SK-N-SH (cell line): ENCODE measurements around the gene MCF2L2. TPM values are rescaled to one million over a fixed set of nuclear protein-coding genes. Genes with fewer than 3 reads are reported as not detected.

ENCODE experiments used
- CTCF ChIA-PET: fragments of 300-600, 350-600 bp; formaldehyde crosslinking; extraction: SDS; loops from one replicate; lab custom pipeline; 2021; lab: Yijun Ruan, JAX
- POLR2A ChIA-PET: fragments of 350-600 bp; sonication (Branson Sonifier 250); formaldehyde crosslinking; extraction: SDS; loops from one replicate; lab custom pipeline; 2020; ENCODE audit warnings: antibody characterized with exemption, inconsistent platforms; lab: Yijun Ruan, JAX
- DNase-seq: peaks from one replicate; pipeline ENCODE4 v3.0.0; 2012
- H2AFZ ChIP-seq: fragments of 200-600 bp; sonication (generic); 2 replicates; pipeline ENCODE4 v1.8.1; 2016; ENCODE audit warnings: antibody characterized with exemption, mild to moderate bottlenecking, low read depth
- H3F3A ChIP-seq: fragments of 200-600 bp; sonication (generic); replicated peaks from 2 replicates; pipeline ENCODE3; 2016; ENCODE audit warnings: antibody characterized with exemption, mild to moderate bottlenecking; ENCODE audit not compliant: insufficient read depth
- H3K27ac ChIP-seq, 2 experiments: fragments of 200-500 bp in 1 of 2; fragments of 200-600 bp in 1 of 2; sonication (Bioruptor generic) in 1 of 2; sonication (generic), shearing (Covaris generic) in 1 of 2; 2 replicates each; pipeline versions ENCODE4 v1.5.1 to v1.6.1; 2014 to 2016; ENCODE audit warnings: low read depth in 2 of 2, inconsistent platforms in 1 of 2, low read length in 1 of 2, mild to moderate bottlenecking in 1 of 2, mixed read lengths in 1 of 2
- H3K27me3 ChIP-seq: fragments of 200-600 bp; sonication (generic), shearing (Covaris generic); 2 replicates; pipeline ENCODE4 v1.6.1; 2016; ENCODE audit warnings: mixed run types; ENCODE audit not compliant: insufficient read depth
- H3K36me3 ChIP-seq, 2 experiments: fragments of 200-500 bp in 1 of 2; fragments of 200-600 bp in 1 of 2; sonication (Bioruptor generic) in 1 of 2; sonication (generic) in 1 of 2; replicated peaks in 1 of 2; 2 replicates each; pipeline versions ENCODE3 to v1.5.1; 2014 to 2016; ENCODE audit warnings: low read length in 1 of 2, mild to moderate bottlenecking in 1 of 2; ENCODE audit not compliant: insufficient read depth in 2 of 2, control insufficient read depth in 1 of 2
- H3K4me1 ChIP-seq, 2 experiments: fragments of 200-500 bp in 1 of 2; fragments of 200-600 bp in 1 of 2; sonication (Bioruptor generic) in 1 of 2; sonication (generic), shearing (Covaris generic) in 1 of 2; 2 replicates each; pipeline versions ENCODE4 v1.5.1 to v1.6.1; 2014 to 2016; ENCODE audit warnings: low read depth in 1 of 2, low read length in 1 of 2, mixed run types in 1 of 2; ENCODE audit not compliant: insufficient read depth in 2 of 2, control insufficient read depth in 1 of 2
- H3K4me2 ChIP-seq: fragments of 200-600 bp; sonication (generic), shearing (Covaris generic); 2 replicates; pipeline ENCODE4 v1.6.1; 2017; ENCODE audit warnings: mixed run types
- H3K4me3 ChIP-seq, 2 experiments: fragments of 200-500 bp in 1 of 2; fragments of 200-600 bp in 1 of 2; sonication (Bioruptor generic) in 1 of 2; sonication (generic), shearing (Covaris generic) in 1 of 2; 2 replicates each; pipeline versions ENCODE4 v1.5.1 to v1.8.1; 2014 to 2016; ENCODE audit warnings: low read depth in 2 of 2, inconsistent platforms in 1 of 2, low read length in 1 of 2, mild to moderate bottlenecking in 1 of 2, mixed read lengths in 1 of 2, moderate library complexity in 1 of 2
- H3K79me2 ChIP-seq: fragments of 200-600 bp; sonication (generic); 2 replicates; pipeline ENCODE4 v1.8.1; 2017; ENCODE audit warnings: mild to moderate bottlenecking; ENCODE audit not compliant: insufficient read depth
- H3K9ac ChIP-seq: fragments of 200-600 bp; sonication (generic); 2 replicates; pipeline ENCODE4 v1.6.1; 2017; ENCODE audit warnings: mixed run types
- H3K9me2 ChIP-seq: fragments of 200-600 bp; sonication (generic); 2 replicates; pipeline ENCODE4 v1.6.1; 2017; ENCODE audit warnings: mixed run types
- H3K9me3 ChIP-seq: fragments of 200-600 bp; sonication (generic); 2 replicates; pipeline ENCODE4 v1.6.1; 2017; ENCODE audit warnings: mixed run types, mild to moderate bottlenecking, moderate library complexity
- H4K20me1 ChIP-seq: fragments of 200-600 bp; sonication (generic); 2 replicates; pipeline ENCODE4 v1.6.1; 2017; ENCODE audit warnings: mild to moderate bottlenecking, mixed run types; ENCODE audit not compliant: insufficient read depth
- CHD2 ChIP-seq: fragments of 150-350 bp; IDR thresholded peaks from 2 replicates; pipeline ENCODE4 v1.6.1; 2018; ENCODE audit warnings: low read length; ENCODE audit not compliant: partially characterized antibody
- CTCF ChIP-seq: fragments of 200-600 bp; sonication (generic); IDR thresholded peaks from 2 replicates; pipeline ENCODE4 v1.6.1; 2017; ENCODE audit warnings: antibody characterized with exemption, mild to moderate bottlenecking, moderate library complexity
- ELF1 ChIP-seq: IDR thresholded peaks from 2 replicates; pipeline ENCODE4 v1.4.0; 2012
- EP300 ChIP-seq, 2 experiments: IDR thresholded peaks; 2 replicates each; pipeline versions ENCODE4 v1.4.0 to v1.6.1; 2012; ENCODE audit warnings: borderline replicate concordance in 1 of 2, low read depth in 1 of 2, low read length in 1 of 2
- EZH2phosphoT487 ChIP-seq: fragments of 200-600 bp; sonication (generic); IDR thresholded peaks from 2 replicates; pipeline ENCODE4 v1.6.1; 2017; ENCODE audit warnings: low read depth, mixed run types, mild to moderate bottlenecking, antibody characterized with exemption, moderate library complexity, borderline replicate concordance
- FOXJ3 ChIP-seq: sonication (generic); formaldehyde crosslinking; IDR thresholded peaks from 2 replicates; pipeline ENCODE4 v1.5.1; 2020; ENCODE audit warnings: mild to moderate bottlenecking, missing genetic modification reagents
- GATA2 ChIP-seq: sonication (generic); formaldehyde crosslinking; IDR thresholded peaks from 2 replicates; pipeline ENCODE4 v1.5.0; 2020; ENCODE audit warnings: mild to moderate bottlenecking, missing genetic modification reagents
- JUND ChIP-seq: IDR thresholded peaks from 2 replicates; pipeline ENCODE4 v1.4.0; 2012
- MAX ChIP-seq: IDR thresholded peaks from 2 replicates; pipeline ENCODE4 v1.4.0; 2012; ENCODE audit warnings: low read depth
- MXI1 ChIP-seq: IDR thresholded peaks from 2 replicates; pipeline ENCODE4 v1.6.1; 2012; ENCODE audit warnings: mild to moderate bottlenecking, low read depth, low read length, improper control_type of control experiment
- NFIC ChIP-seq: IDR thresholded peaks from 2 replicates; pipeline ENCODE4 v1.4.0; 2012; ENCODE audit warnings: borderline replicate concordance
- NRF1 ChIP-seq: IDR thresholded peaks from 2 replicates; pipeline ENCODE4 v1.6.1; 2012; ENCODE audit warnings: low read depth, mild to moderate bottlenecking, low read length
- RAD21 ChIP-seq: IDR thresholded peaks from 2 replicates; pipeline ENCODE4 v1.6.1; 2012; ENCODE audit warnings: mild to moderate bottlenecking, low read length
- RCOR1 ChIP-seq: fragments of 150-350 bp; IDR thresholded peaks from 2 replicates; pipeline ENCODE4 v1.6.1; 2017; ENCODE audit warnings: antibody characterized with exemption, low read length
- REST ChIP-seq: IDR thresholded peaks from 2 replicates; pipeline ENCODE4 v1.6.1; 2012; ENCODE audit warnings: mild to moderate bottlenecking, low read depth, low read length, moderate library complexity
- TCF12 ChIP-seq: IDR thresholded peaks from 2 replicates; pipeline ENCODE4 v1.4.0; 2012
- USF1 ChIP-seq: IDR thresholded peaks from 2 replicates; pipeline ENCODE4 v1.4.0; 2012; ENCODE audit warnings: low read depth, borderline replicate concordance
- YY1 ChIP-seq: IDR thresholded peaks from 2 replicates; pipeline ENCODE4 v1.4.0; 2012; ENCODE audit warnings: low read depth, mild to moderate bottlenecking
- ZBTB33 ChIP-seq: IDR thresholded peaks from 2 replicates; pipeline ENCODE4 v1.4.0; 2012; ENCODE audit warnings: low read depth, borderline replicate concordance
- WGBS: methylation state at CpG from one replicate; pipeline ENCODE4 v1.1.6; 2017; ENCODE audit warnings: low lambda C conversion rate; 5-methylcytosine and 5-hydroxymethylcytosine counted together
- polyA plus RNA-seq, 3 experiments: library from polyadenylated mRNA; depleted of rRNA; stranded (reverse); fragments of >200 nt; gene quantifications; 2 replicates each; pipeline ENCODE4 v1.2.3, GENCODE V29; 2012

MCF2L2 gene
- polyA plus RNA-seq, 1 of the 3 experiments (the other 2 are of a cell fraction): 0.56 TPM

- TF ChIP-seq RAD21 (no peak), MAX (no peak), NRF1 (no peak), CHD2 (no peak), JUND (no peak), GATA2 (no peak), CTCF (no peak), ZBTB33 (no peak), USF1 (no peak), YY1 (no peak), EP300 (IDR thresholded peaks at IDR 0.05; ENCODE audit: borderline replicate concordance in 1 of 2, low read depth in 1 of 2, low read length in 1 of 2) (no peak), REST (no peak), TCF12 (no peak), RCOR1 (no peak), FOXJ3 (CRISPR knock-in tag) (no peak), MXI1 (no peak), EZH2phosphoT487 (no peak), NFIC (no peak), ELF1 (no peak)
- Histone ChIP-seq H2AFZ (no peak overlapping the region), H3F3A (no peaks in the 10 kb centered on the region), H3K4me1 (0 out of 4 replicates have a peak, but pooled peaks cover 0 to 6% of the 10 kb centered on the region in 2 experiments), H3K4me2 (no peak overlapping the region), H3K4me3 (no peak overlapping the region), H3K9me3 (no peaks in the 10 kb centered on the region), H3K27ac (no peak overlapping the region), H3K79me2 (no peaks in the 10 kb centered on the region), H3K27me3 (no peaks in the 10 kb centered on the region), H3K9ac (no peak overlapping the region), H4K20me1 (no peaks in the 10 kb centered on the region), H3K9me2 (no peaks in the 10 kb centered on the region), H3K36me3 (no peaks in the 10 kb centered on the region)
- ChIA-PET POLR2A (no interaction called here), CTCF (interaction anchor here (1.0 to 2.7 kb wide), 2 partner anchors 13 to 185 kb away, joined by 3 to 13 read pairs; no protein-coding TSS in a partner anchor)
- 91% methylated on average over 2 of the region's 2 CpGs for WGBS
- no peak for DNase-seq
These were observed 58.8 kb downstream of the MCF2L2 start for GRCh38 chr3:183369627-183370026.
